ENCODE measurements around the gene PDLIM1.

The PDLIM1 gene

GRCh38 chr10:95290461-95291364 lies at the start of gene PDLIM1:
Gene PDLIM1, minus strand, starts transcription at chr10:95291003. Its CDS starts 88 bp downstream, at chr10:95290915.
- no peak for DNase-seq (ENCODE audit: low read depth)

- DNase-seq (ENCODE audit: low read depth): no peak
Observed at GRCh38 chr10:95339863-95340262, 49.1 kb upstream of the PDLIM1 start.

- DNase-seq (ENCODE audit: low read depth): no peak
Observed at GRCh38 chr10:95337423-95338160, 46.8 kb upstream of the PDLIM1 start.

- no peak for DNase-seq (ENCODE audit: low read depth)
Observed at GRCh38 chr10:95336702-95337101, 45.9 kb upstream of the PDLIM1 start.

DNA sequence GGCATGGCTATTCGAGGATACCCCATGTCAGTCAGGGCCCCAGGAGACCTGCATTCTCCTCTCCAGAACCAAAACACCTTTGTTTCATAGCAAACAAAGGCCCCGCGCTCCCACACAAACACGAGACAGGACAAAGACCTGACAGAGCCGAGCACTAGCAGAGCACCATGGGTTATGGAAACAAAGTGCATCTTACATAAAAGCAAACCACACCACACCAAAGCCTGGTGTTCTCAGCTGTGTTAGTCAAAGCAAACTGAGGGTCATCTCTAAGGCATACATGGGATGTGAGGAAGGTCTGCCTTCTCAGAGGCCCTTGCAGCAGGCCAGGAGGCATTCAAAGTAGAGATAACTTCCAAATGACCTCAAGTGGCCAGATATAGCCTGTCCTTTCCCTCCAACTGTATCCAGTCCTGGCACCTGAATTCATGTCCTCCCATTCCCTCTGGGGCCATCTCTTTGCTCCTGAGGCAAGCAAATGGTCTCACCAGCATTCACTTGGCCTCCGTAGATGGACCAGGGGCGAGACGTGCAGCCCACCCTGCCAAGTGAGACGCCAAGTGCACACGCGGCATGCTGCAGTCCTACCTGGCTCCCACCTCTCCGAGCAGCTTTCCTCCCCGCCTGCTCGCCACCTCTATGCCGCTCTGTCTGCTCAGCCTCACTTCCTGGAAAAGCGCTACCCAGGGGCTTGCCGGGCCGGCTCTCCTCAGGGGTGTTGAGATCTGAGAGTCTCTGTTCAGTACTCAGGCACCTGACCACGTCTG lies 45.3 kb upstream of the PDLIM1 start:
- no peak for DNase-seq (ENCODE audit: low read depth)

DNA sequence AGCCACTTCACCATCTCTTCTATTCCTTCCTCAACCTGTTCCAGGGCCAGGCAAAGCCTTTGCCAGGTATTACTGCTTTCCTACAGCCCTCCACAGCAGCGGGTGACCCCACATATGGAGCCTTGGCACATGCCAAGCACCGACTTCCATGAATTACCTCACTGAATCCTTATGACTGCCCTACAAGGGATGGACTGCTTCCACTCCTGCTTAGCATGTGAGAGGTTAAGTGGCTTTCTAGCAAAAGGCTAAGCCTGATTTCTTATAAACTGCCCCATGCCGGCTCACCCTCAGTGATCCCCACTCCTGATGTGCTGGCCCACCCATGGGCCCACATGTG lies 44.0 kb upstream of the PDLIM1 start:
- DNase-seq (ENCODE audit: low read depth): no peak

GRCh38 chr10:95333997-95334804 lies 43.4 kb upstream of the PDLIM1 start:
- peak; percentile 66 for DNase-seq (ENCODE audit: low read depth)

GRCh38 chr10:95332666-95333249 lies 42.0 kb upstream of the PDLIM1 start:
- no peak for DNase-seq (ENCODE audit: low read depth)

GRCh38 chr10:95331596-95332130 lies 40.9 kb upstream of the PDLIM1 start:
- DNase-seq (ENCODE audit: low read depth): no peak

DNA sequence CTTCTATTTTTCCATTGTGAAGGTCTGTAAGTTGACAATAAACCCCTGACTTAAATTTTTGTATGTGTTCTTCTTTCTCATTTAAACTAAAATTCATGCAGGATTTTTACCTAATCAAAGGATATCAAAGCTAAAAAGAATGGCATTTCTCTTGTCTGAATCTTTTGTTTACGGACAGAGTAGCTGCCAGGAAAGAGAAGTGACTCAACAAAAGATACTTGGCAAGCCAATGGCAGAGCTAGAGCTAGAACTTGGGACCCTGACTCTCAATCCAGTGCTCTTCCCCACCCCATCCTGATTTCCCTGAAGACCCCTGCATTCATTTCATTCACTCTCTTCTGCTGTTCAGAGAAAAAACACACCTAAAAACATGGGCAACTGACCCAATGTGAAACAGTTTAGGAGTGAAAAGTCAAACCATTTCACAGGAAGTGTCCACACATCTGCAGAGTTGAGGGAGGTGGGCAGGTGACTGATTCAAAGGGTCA lies 40.2 kb upstream of the PDLIM1 start:
- no peak for DNase-seq (ENCODE audit: low read depth)

GRCh38 chr10:95329296-95329695 lies 38.5 kb upstream of the PDLIM1 start:
- DNase-seq (ENCODE audit: low read depth): no peak

DNA sequence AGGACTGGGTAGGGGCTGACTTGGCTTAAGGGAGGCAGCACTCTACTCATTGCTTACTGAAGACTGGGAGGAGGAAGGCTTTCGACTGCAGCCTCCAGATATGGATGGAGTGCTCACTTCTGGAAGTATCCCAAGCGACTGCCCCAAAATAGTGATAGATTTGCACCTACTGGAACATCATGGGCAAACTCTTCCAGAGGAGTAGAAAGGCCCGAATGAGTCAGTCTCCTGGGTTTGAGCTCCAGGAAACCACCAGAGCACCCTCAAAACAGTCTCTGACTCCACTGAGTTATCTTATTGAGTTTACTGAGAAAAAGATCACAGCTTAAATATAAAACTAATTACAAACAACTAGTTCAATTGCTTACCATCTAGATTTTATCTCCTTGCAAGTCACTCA lies 37.2 kb upstream of the PDLIM1 start:
- no peak for DNase-seq (ENCODE audit: low read depth)

GRCh38 chr10:95327367-95327766 lies 36.6 kb upstream of the PDLIM1 start:
- DNase-seq (ENCODE audit: low read depth): no peak

- DNase-seq (ENCODE audit: low read depth): no peak
Observed at GRCh38 chr10:95326396-95326795, 35.6 kb upstream of the PDLIM1 start.

DNA sequence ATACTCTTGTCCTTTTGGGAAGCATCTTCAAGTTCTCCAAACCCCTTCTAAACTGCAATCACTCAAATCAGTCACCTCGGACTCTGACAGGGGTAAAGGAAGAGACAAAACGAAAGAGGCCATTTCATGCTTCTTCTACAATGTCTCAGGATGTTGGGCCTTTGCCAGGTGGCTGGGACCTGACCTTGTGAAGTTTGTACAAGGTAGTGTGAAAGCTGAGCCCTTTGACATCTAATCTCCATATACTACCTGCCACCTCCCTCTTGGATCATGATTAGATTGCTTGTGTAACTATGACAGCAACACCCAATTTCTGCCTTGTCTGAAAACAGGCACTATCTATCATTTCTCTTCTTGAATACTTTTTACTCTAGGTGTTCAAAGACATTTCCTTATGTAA lies 35.1 kb upstream of the PDLIM1 start:
- no peak for DNase-seq (ENCODE audit: low read depth)

- DNase-seq (ENCODE audit: low read depth): no peak
Observed at GRCh38 chr10:95324436-95325268, 33.8 kb upstream of the PDLIM1 start.

DNA sequence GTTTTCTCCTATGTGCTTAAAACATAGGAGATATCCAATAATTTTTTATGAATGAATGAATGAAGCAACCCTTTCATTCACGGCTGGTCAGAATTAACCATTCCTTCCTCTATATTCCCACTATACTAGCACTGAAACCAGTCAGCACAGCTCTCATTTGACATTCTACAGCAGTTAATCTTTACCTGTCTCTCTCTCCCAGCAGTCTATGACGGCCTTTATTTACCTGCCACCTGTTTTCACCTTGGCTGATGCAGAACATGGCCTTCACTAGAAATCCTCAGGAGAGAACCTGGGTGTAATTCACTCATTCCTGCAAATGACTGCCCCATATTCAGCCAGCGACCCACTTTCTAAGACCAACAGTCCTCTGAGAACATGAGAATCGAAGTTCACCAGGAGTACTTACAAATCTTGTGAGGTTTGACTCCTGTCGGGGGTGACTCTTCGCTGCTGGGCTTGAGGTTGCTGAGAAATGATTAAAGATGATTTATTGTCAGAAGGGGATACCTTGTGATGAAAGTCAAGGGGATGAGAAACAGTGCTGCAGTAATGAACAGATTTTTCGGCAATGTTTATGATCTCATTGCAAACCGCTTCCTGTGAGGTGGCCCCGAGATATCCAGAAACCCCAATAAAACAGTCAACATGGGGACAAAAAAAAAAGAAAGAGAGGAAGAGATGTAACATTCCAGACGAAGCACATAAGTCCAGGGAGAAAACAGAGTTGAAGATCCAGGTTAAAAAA lies 30.9 kb upstream of the PDLIM1 start:
- no peak for DNase-seq (ENCODE audit: low read depth)

DNA sequence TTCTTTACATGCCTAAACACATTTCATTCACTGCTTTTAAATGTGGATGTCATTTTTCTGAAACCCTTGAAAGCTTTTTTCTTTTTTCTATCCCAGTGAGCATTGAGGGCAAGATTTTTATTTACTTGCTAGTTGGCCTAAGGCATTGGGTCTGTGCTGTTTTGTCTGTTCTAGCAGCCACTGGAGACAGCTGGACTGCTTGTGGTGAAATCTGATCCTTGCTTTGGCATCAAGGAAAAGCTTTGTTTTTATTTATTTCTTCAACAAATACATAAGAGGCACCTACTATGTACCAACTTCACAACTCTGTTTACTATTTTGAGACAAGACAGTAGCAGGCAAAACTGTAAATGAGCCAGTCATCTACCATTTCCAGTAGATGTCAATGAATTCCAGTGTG lies 28.4 kb upstream of the PDLIM1 start:
- DNase-seq (ENCODE audit: low read depth): no peak

GRCh38 chr10:95315509-95315908 lies 24.7 kb upstream of the PDLIM1 start:
- DNase-seq (ENCODE audit: low read depth): no peak

All from HS-5 (cell line).